Measurements from ENCODE around the gene ALG1. TPM values are rescaled to one million over a fixed set of nuclear protein-coding genes. Genes with fewer than 3 reads are reported as not detected.

Gene ALG1
- total RNA-seq, 2 donors from 2014 or later: 10.5 to 14.3 TPM

- Histone ChIP-seq H3K27ac (no peak overlapping the region), H3K36me3 (no peaks in the 10 kb centered on the region), H3K4me1 (peaks cover 0 to 5% of the 10 kb centered on the region in 2 donors), H3K9me3 (no peaks in the 10 kb centered on the region), H3K27me3 (no peaks in the 10 kb centered on the region), H3K4me3 (no peak overlapping the region)
- no peak for DNase-seq (ENCODE audit: low spot score)
- TF ChIP-seq CTCF (IDR thresholded peaks at IDR 0.05): no peak
Observed at GRCh38 chr16:5027086-5027485, 44.6 kb upstream of the ALG1 start.

GRCh38 chr16:5027575-5028235, 43.9 kb upstream of the ALG1 start:
- no peak overlapping the region for H3K4me3 ChIP-seq
- peaks cover 0 to 9% of the 10 kb centered on the region in 2 donors for H3K4me1 ChIP-seq
- H3K27ac ChIP-seq: no peak overlapping the region
- H3K36me3 ChIP-seq: no peaks in the 10 kb centered on the region
- no peak for TF ChIP-seq CTCF (IDR thresholded peaks at IDR 0.05)
- DNase-seq (ENCODE audit: low spot score): no peak
- H3K27me3 ChIP-seq: no peaks in the 10 kb centered on the region
- no peaks in the 10 kb centered on the region for H3K9me3 ChIP-seq

GRCh38 chr16:5028950-5029475, 42.6 kb upstream of the ALG1 start:
- no peak overlapping the region for H3K27ac ChIP-seq
- no peaks in the 10 kb centered on the region for H3K27me3 ChIP-seq
- peaks cover 0 to 18% of the 10 kb centered on the region in 2 donors for H3K4me1 ChIP-seq
- no peak for DNase-seq (ENCODE audit: low spot score)
- H3K4me3 ChIP-seq: no peak overlapping the region
- no peaks in the 10 kb centered on the region for H3K36me3 ChIP-seq
- no peak for TF ChIP-seq CTCF (IDR thresholded peaks at IDR 0.05)
- H3K9me3 ChIP-seq: no peaks in the 10 kb centered on the region

GRCh38 chr16:5030251-5030870, 41.3 kb upstream of the ALG1 start:
- Histone ChIP-seq H3K4me3 (no peak overlapping the region), H3K4me1 (peaks cover 0 to 20% of the 10 kb centered on the region in 2 donors), H3K27ac (no peak overlapping the region), H3K27me3 (no peaks in the 10 kb centered on the region), H3K36me3 (no peaks in the 10 kb centered on the region), H3K9me3 (no peaks in the 10 kb centered on the region)
- no peak for DNase-seq (ENCODE audit: low spot score)
- TF ChIP-seq CTCF (IDR thresholded peaks at IDR 0.05): no peak

GRCh38 chr16:5031601-5032000, 40.0 kb upstream of the ALG1 start:
- DNase-seq (ENCODE audit: low spot score): no peak
- no peak overlapping the region for H3K27ac ChIP-seq
- H3K36me3 ChIP-seq: no peaks in the 10 kb centered on the region
- no peaks in the 10 kb centered on the region for H3K27me3 ChIP-seq
- H3K4me1 ChIP-seq: peaks cover 0 to 21% of the 10 kb centered on the region in 2 donors
- no peaks in the 10 kb centered on the region for H3K9me3 ChIP-seq
- no peak overlapping the region for H3K4me3 ChIP-seq
- no peak for TF ChIP-seq CTCF (IDR thresholded peaks at IDR 0.05)
